ENCODE results near the gene GNB1L.

Gene GNB1L

DNA sequence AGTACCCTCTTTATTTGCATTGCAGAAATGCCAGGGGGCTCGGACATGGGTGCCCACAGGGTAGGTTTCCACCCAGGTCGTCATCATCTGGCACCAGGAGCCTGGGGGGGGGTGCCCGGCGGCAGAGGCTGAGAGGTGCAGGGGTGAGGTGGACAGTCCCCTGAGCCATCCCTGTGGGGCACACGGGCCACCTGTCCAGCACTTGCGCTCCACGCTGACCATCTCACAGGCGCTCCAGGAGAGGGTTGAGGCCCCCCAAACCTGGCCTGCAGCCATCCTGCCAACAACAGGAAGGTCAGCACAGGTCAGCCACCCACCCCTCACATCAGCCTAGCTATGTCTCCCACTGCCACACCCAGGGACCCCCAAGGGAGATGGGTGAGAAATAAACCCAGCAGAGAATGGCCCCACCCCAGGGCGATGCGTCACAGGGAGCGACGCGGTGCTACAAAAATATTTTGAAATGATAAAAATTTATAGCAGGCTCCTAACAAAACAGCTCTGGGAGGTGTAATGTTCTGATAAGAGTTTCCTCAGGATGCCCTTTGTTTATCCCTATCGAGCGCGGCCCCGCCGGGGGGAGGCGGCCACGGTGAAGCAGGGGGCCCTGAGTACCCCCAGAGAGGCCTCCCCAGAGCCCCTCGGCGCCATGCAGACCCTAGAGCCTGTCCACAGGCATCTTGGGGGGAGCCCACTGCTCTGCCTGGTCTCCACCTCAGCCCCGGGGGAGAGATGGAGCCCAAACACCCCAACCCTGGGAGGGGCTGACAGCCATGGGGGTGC lies 21.0 kb upstream of the GNB1L start:
- no peak for DNase-seq (ENCODE audit: low read depth)

DNA sequence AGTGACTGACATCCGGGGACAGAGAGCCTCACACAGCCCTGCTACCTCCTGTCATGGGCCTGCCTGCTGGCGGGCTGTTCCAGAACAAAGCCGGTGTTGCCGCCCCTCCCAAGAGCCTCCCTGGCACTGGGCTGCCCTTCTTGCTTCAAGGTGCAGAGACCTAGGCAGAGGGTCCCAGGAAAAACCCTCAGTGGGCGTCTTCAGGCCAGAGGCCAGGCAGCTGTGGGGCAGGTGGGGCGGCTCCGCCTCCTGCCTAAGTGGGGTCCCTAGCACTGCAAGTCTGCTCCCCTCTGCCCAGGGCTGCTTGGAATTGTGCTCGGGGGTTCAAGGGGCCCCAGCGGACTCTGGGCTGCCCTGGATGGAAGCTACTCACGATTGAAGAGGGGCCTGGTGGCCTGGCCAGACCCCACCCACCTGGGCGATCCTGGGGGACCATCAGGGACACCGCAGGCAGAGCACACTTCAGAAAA lies 20.4 kb upstream of the GNB1L start:
- DNase-seq (ENCODE audit: low read depth), result no peak

- no peak for DNase-seq (ENCODE audit: low read depth)
Measured at GRCh38 chr22:19874307-19875060, 19.8 kb upstream of the GNB1L start.

GRCh38 chr22:19873960-19874306 lies 19.3 kb upstream of the GNB1L start:
- no peak for DNase-seq (ENCODE audit: low read depth)

GRCh38 chr22:19873138-19873959 lies 18.7 kb upstream of the GNB1L start:
- no peak for DNase-seq (ENCODE audit: low read depth)

DNA sequence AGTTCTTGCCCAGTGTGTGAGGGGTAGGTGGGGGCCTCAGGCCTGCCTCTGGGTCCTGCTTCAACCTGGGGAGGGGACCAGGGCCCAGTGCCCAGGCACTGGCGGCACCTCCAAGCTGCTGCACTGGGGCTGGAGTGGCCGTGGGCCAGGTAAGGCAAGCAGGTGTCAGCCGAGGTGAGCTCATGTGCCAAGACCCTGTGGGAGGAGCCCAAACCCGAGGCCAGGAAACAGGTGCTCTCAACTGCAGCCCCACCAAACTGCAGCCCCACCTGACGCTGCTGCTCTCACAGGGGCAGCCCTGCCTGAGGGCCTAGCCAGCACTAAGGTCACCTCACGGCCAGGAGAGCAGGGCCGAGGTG lies 18.1 kb upstream of the GNB1L start:
- DNase-seq (ENCODE audit: low read depth), result no peak

GRCh38 chr22:19871845-19872778 lies 17.4 kb upstream of the GNB1L start:
- no peak for DNase-seq (ENCODE audit: low read depth)

DNA sequence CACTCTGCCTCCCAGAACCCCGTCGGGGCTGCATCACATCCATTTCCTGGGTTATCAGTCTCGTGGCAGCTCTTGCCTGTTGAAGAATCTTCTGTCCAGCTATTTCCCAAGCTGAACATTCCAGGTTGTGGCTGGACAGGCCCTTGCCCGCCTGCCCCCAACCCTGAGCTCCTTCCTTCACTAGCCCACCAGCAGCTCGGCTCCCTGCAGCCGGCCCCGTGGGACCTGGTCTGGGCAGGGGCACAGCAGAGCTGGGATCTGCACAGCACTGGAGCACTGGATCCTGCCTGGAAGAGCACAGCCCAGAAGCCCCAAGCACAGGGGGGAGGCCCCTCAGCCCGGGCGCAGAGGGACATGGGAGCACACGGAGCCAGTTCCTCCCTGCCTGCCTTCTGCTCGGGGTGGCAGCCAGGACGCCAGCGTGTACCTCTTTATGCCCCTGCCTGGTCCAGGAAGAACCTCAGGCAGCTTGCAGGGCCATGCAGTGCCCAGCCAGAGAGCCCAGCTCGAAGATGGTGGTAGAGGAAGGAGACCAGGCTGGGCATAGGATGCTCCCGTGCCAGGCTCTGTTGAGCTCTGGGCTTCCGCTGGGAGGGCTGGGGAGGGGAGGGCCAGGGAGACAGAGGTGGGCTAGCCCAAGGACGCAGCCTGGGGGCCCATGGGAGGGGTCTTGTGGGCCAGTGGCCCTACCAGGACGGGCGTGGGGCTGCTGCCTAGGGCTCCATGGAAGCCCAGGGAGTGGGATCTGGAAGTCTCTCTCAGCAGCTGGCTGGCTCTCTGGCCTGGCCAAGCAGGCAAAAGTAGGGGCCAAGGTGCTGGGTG lies 16.6 kb upstream of the GNB1L start:
- DNase-seq (ENCODE audit: low read depth), result no peak

- no peak for DNase-seq (ENCODE audit: low read depth)
Measured at GRCh38 chr22:19870153-19871022, 15.7 kb upstream of the GNB1L start.

GRCh38 chr22:19869497-19870152 lies 15.0 kb upstream of the GNB1L start:
- no peak for DNase-seq (ENCODE audit: low read depth)

- DNase-seq (ENCODE audit: low read depth), result no peak
Measured at GRCh38 chr22:19868773-19869471, 14.2 kb upstream of the GNB1L start.

- DNase-seq (ENCODE audit: low read depth), result no peak
Measured at GRCh38 chr22:19868333-19868732, 13.7 kb upstream of the GNB1L start.

- DNase-seq (ENCODE audit: low read depth), result no peak
Measured at GRCh38 chr22:19867617-19868016, 12.9 kb upstream of the GNB1L start.

- no peak for DNase-seq (ENCODE audit: low read depth)
Measured at GRCh38 chr22:19866665-19867009, 12.0 kb upstream of the GNB1L start.

GRCh38 chr22:19865141-19865829 lies 10.6 kb upstream of the GNB1L start:
- no peak for DNase-seq (ENCODE audit: low read depth)

- DNase-seq (ENCODE audit: low read depth), result no peak
Measured at GRCh38 chr22:19864538-19865106, 9.9 kb upstream of the GNB1L start.

DNA sequence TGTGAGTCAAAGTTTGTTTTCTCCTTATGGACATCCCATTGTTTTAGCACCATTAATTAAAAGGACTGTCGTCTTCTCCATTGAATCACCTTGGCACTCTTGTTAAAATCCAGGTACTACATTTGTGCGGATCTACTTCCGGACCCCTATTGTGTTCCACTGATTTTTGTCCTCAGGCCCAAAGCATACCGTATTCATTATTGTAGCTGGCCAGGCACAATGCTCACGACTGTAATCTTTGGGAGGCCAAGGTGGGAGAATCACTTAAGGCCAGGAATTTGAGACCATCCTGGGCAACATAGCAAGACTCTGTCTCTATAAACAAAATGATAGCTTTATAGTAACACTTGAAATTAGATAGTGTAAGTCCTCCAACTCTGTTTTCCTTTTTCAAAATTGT lies 8.9 kb upstream of the GNB1L start:
- no peak for DNase-seq (ENCODE audit: low read depth)

Measured in stimulated activated CD8-positive, alpha-beta memory T cell treated with anti-CD3 and anti-CD28 coated beads, Interleukin-7, amount 100 ng/mL, for 24 hours (primary cell).